ENCODE measurements around the gene GLIS1. TPM values are rescaled to one million over a fixed set of nuclear protein-coding genes. Genes with fewer than 3 reads are reported as not detected.

Gene GLIS1
- total and polyA plus RNA-seq, 8 donors, result 0.06 to 0.26 (median 0.13) TPM; not detected in 4

DNA sequence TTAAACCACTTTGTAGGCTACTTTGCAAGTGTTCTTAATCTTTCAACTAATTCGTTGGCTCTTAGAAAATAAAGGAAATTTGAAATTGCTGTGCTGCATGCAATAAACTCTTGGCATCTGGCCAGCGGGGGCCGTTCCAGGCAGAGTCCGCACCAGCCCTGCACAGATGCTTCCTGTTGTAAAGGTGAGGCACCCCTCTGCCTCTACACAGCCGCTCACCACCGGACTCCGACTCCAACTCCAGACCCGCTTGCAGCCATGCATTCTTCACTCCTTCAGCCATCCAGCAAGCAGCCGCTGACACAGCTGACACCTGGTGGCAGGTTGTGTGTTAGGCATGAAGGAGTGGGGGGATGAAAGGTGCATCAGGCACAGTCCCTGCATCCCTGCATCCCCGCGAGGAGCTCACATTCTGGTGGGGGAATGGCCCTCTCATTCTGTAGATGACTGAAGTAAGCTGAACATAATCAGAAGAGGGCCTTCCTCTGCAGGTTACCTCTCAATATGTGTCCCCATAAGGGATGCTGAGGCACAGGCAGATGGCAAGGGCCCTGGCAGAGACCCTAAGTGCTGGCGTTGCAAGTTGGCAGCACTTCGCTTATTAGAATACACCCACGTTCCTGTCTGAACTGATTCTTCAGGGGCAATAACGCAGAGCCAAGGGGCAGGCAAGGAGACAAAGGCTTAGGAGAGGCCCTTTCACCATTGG, 56.8 kb downstream of the GLIS1 start:
- DNase-seq (peak in 4 of 6 donors; percentile 8 to 73 (median 48)), ATAC-seq (peak in 3 of 4 donors; percentile 58 to 76 (median 70)), FAIRE-seq (no peak)
- TF ChIP-seq CTCF (IDR thresholded peaks at IDR 0.05), result peak in 2 of 4 donors; percentile 26 to 37
- H3K27me3 ChIP-seq, result no peaks in the 10 kb centered on the region
- H3K27ac ChIP-seq, result no peak overlapping the region
- no peaks in the 10 kb centered on the region for H3K9me3 ChIP-seq
- H3K4me3 ChIP-seq, result no peak overlapping the region
- 15 to 21% methylated on average over 15 of the region's 15 CpGs for WGBS, 2 donors
- intact Hi-C loops (cut with DNase I), result loop anchor here in 1 of 3 donors (10.0 kb wide), 1 partner anchor 197 kb away; no protein-coding TSS in a partner anchor
- H3K36me3 ChIP-seq, result no peaks in the 10 kb centered on the region
- peaks cover 0 to 3% (median 0%) of the 10 kb centered on the region in 3 donors for H3K4me1 ChIP-seq

DNA sequence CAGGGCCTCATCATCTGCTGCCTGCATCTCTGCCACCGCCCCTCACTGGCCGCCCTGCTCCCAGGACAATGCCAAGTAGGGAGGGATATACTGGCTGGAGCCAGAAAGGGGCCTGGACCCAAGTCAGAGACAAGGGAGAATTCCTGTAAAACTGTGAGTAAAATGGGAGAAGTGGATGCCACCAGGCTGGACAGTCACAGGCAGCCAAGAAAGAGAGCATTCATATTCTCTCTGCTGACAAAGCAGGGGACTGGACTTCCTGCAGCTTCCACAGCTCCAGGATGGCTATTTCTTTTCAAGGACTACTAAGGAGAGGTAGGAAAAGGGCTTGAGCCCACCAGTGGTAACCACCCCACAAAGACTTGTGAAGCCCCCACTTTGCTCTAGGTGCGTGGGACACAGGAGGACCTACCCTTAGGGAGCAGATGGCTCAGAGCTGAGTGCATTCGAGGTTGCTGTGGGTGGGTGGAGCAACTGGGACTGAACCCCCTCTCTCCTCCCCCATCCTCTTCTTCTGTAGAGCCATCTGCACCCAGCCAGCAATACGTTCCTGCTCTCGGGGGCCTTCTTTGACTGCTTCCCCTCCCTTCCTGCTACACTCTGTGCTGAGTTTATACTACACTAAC, 57.5 kb downstream of the GLIS1 start:
- WGBS, 2 donors, result 55 to 58% methylated on average over 6 of the region's 6 CpGs
- ATAC-seq (no peak), FAIRE-seq (no peak), DNase-seq (no peak)
- intact Hi-C loops (cut with DNase I), result loop anchor here in 1 of 3 donors (10.0 kb wide), 1 partner anchor 197 kb away; no protein-coding TSS in a partner anchor
- Histone ChIP-seq H3K36me3 (no peaks in the 10 kb centered on the region), H3K9me3 (no peaks in the 10 kb centered on the region), H3K27me3 (no peaks in the 10 kb centered on the region), H3K4me3 (no peak overlapping the region), H3K27ac (no peak overlapping the region), H3K4me1 (peaks cover 0 to 3% (median 0%) of the 10 kb centered on the region in 3 donors)
- TF ChIP-seq CTCF (IDR thresholded peaks at IDR 0.05), result no peak

- WGBS, 2 donors, result 79 to 86% methylated on average over 8 of the region's 8 CpGs
- H3K27me3 ChIP-seq, result no peaks in the 10 kb centered on the region
- H3K36me3 ChIP-seq, result no peaks in the 10 kb centered on the region
- intact Hi-C loops (cut with DNase I), result loop anchor here in 1 of 3 donors (10.0 kb wide), 1 partner anchor 196 kb away; no protein-coding TSS in a partner anchor
- FAIRE-seq (no peak), ATAC-seq (no peak), DNase-seq (no peak)
- no peaks in the 10 kb centered on the region for H3K9me3 ChIP-seq
- H3K27ac ChIP-seq, result no peak overlapping the region
- H3K4me1 ChIP-seq, result peaks cover 0 to 3% (median 0%) of the 10 kb centered on the region in 3 donors
- H3K4me3 ChIP-seq, result no peak overlapping the region
- no peak for TF ChIP-seq CTCF (IDR thresholded peaks at IDR 0.05)
Observed at GRCh38 chr1:53680868-53681267, 58.1 kb downstream of the GLIS1 start.

GRCh38 chr1:53678938-53679825, 59.8 kb downstream of the GLIS1 start:
- 62 to 69% methylated on average over 14 to 15 of the region's 15 CpGs for WGBS, 2 donors
- Histone ChIP-seq H3K4me3 (no peak overlapping the region), H3K27me3 (no peaks in the 10 kb centered on the region), H3K27ac (no peak overlapping the region), H3K36me3 (no peaks in the 10 kb centered on the region), H3K4me1 (no peaks in the 10 kb centered on the region), H3K9me3 (no peaks in the 10 kb centered on the region)
- FAIRE-seq (no peak), DNase-seq (no peak), ATAC-seq (no peak)
- no peak for TF ChIP-seq CTCF (IDR thresholded peaks at IDR 0.05)
- intact Hi-C loops (cut with DNase I), result no loop called here
